HFF-Myc (cell line): ENCODE data around the gene PRMT7.

Experiments used
- DNase-seq: peaks from one replicate; pipeline ENCODE4 v3.0.0-alpha.2; 2011; ENCODE audit warnings: low read depth; ENCODE audit errors: extremely low read depth
- H3K4me3 ChIP-seq: replicated peaks from 2 replicates; pipeline ENCODE4 v1.5.1; 2011; ENCODE audit warnings: low read depth, mild to moderate bottlenecking, control low read depth, low read length
- CTCF ChIP-seq: IDR thresholded peaks from 2 replicates; pipeline ENCODE4 v1.5.1; 2012; ENCODE audit warnings: mild to moderate bottlenecking, low read depth, low read length, control low read depth; ENCODE audit errors: missing control alignments

Gene PRMT7

GRCh38 chr16:68357923-68358322 is 47.1 kb downstream of the PRMT7 start:
- DNase-seq: no peak
- no peak for TF ChIP-seq CTCF
- H3K4me3 ChIP-seq: no peak overlapping the region

GRCh38 chr16:68358951-68359350 is 48.1 kb downstream of the PRMT7 start:
- DNase-seq: no peak
- TF ChIP-seq CTCF: no peak
- H3K4me3 ChIP-seq: no peak overlapping the region

- no peak overlapping the region for H3K4me3 ChIP-seq
- no peak for DNase-seq
- TF ChIP-seq CTCF: no peak
Measured at GRCh38 chr16:68359398-68360191, 48.8 kb downstream of the PRMT7 start.

GRCh38 chr16:68360547-68360946 is 49.7 kb downstream of the PRMT7 start:
- DNase-seq: no peak
- TF ChIP-seq CTCF: no peak
- H3K4me3 ChIP-seq: no peak overlapping the region

- DNase-seq: no peak
- no peak for TF ChIP-seq CTCF
- no peak overlapping the region for H3K4me3 ChIP-seq
Measured at GRCh38 chr16:68360956-68361355, 50.1 kb downstream of the PRMT7 start.

- no peak for DNase-seq
- H3K4me3 ChIP-seq: no peak overlapping the region
- TF ChIP-seq CTCF: no peak
Measured at GRCh38 chr16:68361485-68361884, 50.7 kb downstream of the PRMT7 start.
